Measurements from ENCODE around the gene PPT2. TPM values are rescaled to one million over a fixed set of nuclear protein-coding genes. Genes with fewer than 3 reads are reported as not detected.

PPT2 gene
- total and polyA plus RNA-seq, 2 of the 13 experiments (the other 11 are each of a cell fraction or from before 2014, with no cell fraction given) = 39.2 to 61.8 TPM

- TF ChIP-seq, protein P1, sequence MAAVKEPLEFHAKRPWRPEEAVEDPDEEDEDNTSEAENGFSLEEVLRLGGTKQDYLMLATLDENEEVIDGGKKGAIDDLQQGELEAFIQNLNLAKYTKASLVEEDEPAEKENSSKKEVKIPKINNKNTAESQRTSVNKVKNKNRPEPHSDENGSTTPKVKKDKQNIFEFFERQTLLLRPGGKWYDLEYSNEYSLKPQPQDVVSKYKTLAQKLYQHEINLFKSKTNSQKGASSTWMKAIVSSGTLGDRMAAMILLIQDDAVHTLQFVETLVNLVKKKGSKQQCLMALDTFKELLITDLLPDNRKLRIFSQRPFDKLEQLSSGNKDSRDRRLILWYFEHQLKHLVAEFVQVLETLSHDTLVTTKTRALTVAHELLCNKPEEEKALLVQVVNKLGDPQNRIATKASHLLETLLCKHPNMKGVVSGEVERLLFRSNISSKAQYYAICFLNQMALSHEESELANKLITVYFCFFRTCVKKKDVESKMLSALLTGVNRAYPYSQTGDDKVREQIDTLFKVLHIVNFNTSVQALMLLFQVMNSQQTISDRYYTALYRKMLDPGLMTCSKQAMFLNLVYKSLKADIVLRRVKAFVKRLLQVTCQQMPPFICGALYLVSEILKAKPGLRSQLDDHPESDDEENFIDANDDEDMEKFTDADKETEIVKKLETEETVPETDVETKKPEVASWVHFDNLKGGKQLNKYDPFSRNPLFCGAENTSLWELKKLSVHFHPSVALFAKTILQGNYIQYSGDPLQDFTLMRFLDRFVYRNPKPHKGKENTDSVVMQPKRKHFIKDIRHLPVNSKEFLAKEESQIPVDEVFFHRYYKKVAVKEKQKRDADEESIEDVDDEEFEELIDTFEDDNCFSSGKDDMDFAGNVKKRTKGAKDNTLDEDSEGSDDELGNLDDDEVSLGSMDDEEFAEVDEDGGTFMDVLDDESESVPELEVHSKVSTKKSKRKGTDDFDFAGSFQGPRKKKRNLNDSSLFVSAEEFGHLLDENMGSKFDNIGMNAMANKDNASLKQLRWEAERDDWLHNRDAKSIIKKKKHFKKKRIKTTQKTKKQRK (IDR thresholded peaks at IDR 0.05; ENCODE audit: low read length) = peak; percentile 98
- TF ChIP-seq ZNF784 (CRISPR knock-in tag; IDR thresholded peaks at IDR 0.05; ENCODE audit: borderline replicate concordance) = no peak
- peak; percentile 91 for TF ChIP-seq CREM (IDR thresholded peaks at IDR 0.05)
- no peak for TF ChIP-seq CREM (CRISPR knock-in tag; IDR thresholded peaks at IDR 0.05)
- TF ChIP-seq MZF1 (CRISPR knock-in tag; IDR thresholded peaks at IDR 0.05; ENCODE audit: borderline replicate concordance) = no peak
- TF ChIP-seq, protein P2, sequence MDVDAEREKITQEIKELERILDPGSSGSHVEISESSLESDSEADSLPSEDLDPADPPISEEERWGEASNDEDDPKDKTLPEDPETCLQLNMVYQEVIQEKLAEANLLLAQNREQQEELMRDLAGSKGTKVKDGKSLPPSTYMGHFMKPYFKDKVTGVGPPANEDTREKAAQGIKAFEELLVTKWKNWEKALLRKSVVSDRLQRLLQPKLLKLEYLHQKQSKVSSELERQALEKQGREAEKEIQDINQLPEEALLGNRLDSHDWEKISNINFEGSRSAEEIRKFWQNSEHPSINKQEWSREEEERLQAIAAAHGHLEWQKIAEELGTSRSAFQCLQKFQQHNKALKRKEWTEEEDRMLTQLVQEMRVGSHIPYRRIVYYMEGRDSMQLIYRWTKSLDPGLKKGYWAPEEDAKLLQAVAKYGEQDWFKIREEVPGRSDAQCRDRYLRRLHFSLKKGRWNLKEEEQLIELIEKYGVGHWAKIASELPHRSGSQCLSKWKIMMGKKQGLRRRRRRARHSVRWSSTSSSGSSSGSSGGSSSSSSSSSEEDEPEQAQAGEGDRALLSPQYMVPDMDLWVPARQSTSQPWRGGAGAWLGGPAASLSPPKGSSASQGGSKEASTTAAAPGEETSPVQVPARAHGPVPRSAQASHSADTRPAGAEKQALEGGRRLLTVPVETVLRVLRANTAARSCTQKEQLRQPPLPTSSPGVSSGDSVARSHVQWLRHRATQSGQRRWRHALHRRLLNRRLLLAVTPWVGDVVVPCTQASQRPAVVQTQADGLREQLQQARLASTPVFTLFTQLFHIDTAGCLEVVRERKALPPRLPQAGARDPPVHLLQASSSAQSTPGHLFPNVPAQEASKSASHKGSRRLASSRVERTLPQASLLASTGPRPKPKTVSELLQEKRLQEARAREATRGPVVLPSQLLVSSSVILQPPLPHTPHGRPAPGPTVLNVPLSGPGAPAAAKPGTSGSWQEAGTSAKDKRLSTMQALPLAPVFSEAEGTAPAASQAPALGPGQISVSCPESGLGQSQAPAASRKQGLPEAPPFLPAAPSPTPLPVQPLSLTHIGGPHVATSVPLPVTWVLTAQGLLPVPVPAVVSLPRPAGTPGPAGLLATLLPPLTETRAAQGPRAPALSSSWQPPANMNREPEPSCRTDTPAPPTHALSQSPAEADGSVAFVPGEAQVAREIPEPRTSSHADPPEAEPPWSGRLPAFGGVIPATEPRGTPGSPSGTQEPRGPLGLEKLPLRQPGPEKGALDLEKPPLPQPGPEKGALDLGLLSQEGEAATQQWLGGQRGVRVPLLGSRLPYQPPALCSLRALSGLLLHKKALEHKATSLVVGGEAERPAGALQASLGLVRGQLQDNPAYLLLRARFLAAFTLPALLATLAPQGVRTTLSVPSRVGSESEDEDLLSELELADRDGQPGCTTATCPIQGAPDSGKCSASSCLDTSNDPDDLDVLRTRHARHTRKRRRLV (CRISPR knock-in tag; IDR thresholded peaks at IDR 0.05) = no peak
- TF ChIP-seq, protein P3, sequence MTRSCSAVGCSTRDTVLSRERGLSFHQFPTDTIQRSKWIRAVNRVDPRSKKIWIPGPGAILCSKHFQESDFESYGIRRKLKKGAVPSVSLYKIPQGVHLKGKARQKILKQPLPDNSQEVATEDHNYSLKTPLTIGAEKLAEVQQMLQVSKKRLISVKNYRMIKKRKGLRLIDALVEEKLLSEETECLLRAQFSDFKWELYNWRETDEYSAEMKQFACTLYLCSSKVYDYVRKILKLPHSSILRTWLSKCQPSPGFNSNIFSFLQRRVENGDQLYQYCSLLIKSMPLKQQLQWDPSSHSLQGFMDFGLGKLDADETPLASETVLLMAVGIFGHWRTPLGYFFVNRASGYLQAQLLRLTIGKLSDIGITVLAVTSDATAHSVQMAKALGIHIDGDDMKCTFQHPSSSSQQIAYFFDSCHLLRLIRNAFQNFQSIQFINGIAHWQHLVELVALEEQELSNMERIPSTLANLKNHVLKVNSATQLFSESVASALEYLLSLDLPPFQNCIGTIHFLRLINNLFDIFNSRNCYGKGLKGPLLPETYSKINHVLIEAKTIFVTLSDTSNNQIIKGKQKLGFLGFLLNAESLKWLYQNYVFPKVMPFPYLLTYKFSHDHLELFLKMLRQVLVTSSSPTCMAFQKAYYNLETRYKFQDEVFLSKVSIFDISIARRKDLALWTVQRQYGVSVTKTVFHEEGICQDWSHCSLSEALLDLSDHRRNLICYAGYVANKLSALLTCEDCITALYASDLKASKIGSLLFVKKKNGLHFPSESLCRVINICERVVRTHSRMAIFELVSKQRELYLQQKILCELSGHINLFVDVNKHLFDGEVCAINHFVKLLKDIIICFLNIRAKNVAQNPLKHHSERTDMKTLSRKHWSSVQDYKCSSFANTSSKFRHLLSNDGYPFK (CRISPR knock-in tag; IDR thresholded peaks at IDR 0.05; ENCODE audit: borderline replicate concordance) = peak; percentile 68
- TF ChIP-seq PAWR (CRISPR knock-in tag; IDR thresholded peaks at IDR 0.05; ENCODE audit: borderline replicate concordance) = no peak
- no peak for TF ChIP-seq ZNF816 (CRISPR knock-in tag; IDR thresholded peaks at IDR 0.05; ENCODE audit: borderline replicate concordance)
- TF ChIP-seq ZNF3 (CRISPR knock-in tag; IDR thresholded peaks at IDR 0.05) = no peak
- no peak for TF ChIP-seq ZNF326 (CRISPR knock-in tag; IDR thresholded peaks at IDR 0.05; ENCODE audit: borderline replicate concordance)
- TF ChIP-seq ZNF652 (CRISPR knock-in tag; IDR thresholded peaks at IDR 0.05; ENCODE audit: borderline replicate concordance, low read depth) = no peak
- TF ChIP-seq, protein P4, sequence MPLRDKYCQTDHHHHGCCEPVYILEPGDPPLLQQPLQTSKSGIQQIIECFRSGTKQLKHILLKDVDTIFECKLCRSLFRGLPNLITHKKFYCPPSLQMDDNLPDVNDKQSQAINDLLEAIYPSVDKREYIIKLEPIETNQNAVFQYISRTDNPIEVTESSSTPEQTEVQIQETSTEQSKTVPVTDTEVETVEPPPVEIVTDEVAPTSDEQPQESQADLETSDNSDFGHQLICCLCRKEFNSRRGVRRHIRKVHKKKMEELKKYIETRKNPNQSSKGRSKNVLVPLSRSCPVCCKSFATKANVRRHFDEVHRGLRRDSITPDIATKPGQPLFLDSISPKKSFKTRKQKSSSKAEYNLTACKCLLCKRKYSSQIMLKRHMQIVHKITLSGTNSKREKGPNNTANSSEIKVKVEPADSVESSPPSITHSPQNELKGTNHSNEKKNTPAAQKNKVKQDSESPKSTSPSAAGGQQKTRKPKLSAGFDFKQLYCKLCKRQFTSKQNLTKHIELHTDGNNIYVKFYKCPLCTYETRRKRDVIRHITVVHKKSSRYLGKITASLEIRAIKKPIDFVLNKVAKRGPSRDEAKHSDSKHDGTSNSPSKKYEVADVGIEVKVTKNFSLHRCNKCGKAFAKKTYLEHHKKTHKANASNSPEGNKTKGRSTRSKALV (CRISPR knock-in tag; IDR thresholded peaks at IDR 0.05) = no peak
- no peak for TF ChIP-seq ZNF782 (CRISPR knock-in tag; IDR thresholded peaks at IDR 0.05; ENCODE audit: borderline replicate concordance)
Measured at GRCh38 chr6:32177788-32178546, 24.0 kb downstream of the PPT2 start, which contains the start of gene RNF5 (continued).
